H4 (cell line): Measurements from ENCODE around the gene CNFN. TPM values are rescaled to one million over a fixed set of nuclear protein-coding genes. Genes with fewer than 3 reads are reported as not detected.
"Not testable (repeated sequence)": the region's sequence is repeated elsewhere in the genome, so short reads cannot be mapped to it uniquely, and the experiment has no call there.

Experiments used
- DNase-seq: peaks from one replicate; pipeline ENCODE4 v3.0.0-alpha.2; 2015; ENCODE audit warnings: low spot score
- total RNA-seq: library from RNA; depleted of rRNA; stranded (reverse); fragments of >200 nt; shearing (Covaris generic); gene quantifications from 2 replicates; pipeline ENCODE4 v1.2.3, GENCODE V29; 2014; rRNA removed

Gene CNFN
- total RNA-seq, 1 experiment from 2014 or later, result 1.0 TPM

- DNase-seq, result no peak
Observed at GRCh38 chr19:42351079-42351735, 38.9 kb downstream of the CNFN start.

- DNase-seq, result no peak
Observed at GRCh38 chr19:42350417-42350816, 39.7 kb downstream of the CNFN start.

GRCh38 chr19:42349378-42350107, 40.6 kb downstream of the CNFN start:
- no peak for DNase-seq

GRCh38 chr19:42348211-42348610, 41.9 kb downstream of the CNFN start:
- no peak for DNase-seq

GRCh38 chr19:42345191-42345812, 44.8 kb downstream of the CNFN start:
- DNase-seq, result no peak

GRCh38 chr19:42344336-42344893, 45.7 kb downstream of the CNFN start:
- no peak for DNase-seq

GRCh38 chr19:42343344-42344110, 46.6 kb downstream of the CNFN start:
- DNase-seq, result no peak

GRCh38 chr19:42339922-42340321, 50.2 kb downstream of the CNFN start:
- DNase-seq, result not testable (repeated sequence)

- DNase-seq, result not testable (repeated sequence)
Observed at GRCh38 chr19:42339126-42339860, 50.8 kb downstream of the CNFN start.

Other genes with a start within 250 kb of the CNFN start
- gene DEDD2, start 172.6 kb downstream of the CNFN start, total RNA-seq, result 10.4 and 14.8 TPM in 2 replicates
- gene ZNF526, start 170.0 kb downstream of the CNFN start, total RNA-seq, result 4.1 and 5.5 TPM in 2 replicates
- gene GSK3A, start 147.7 kb downstream of the CNFN start, total RNA-seq, result 29.8 and 30.6 TPM in 2 replicates
- 27.1 and 31.1 TPM in 2 replicates for gene ERF, start 135.2 kb downstream of the CNFN start, total RNA-seq
- 10.8 and 12.1 TPM in 2 replicates for gene CIC, start 121.0 kb downstream of the CNFN start, total RNA-seq
- gene PRR19, start 88.2 kb downstream of the CNFN start, total RNA-seq, result 0.16 and 1.4 TPM in 2 replicates
- 78.5 and 112 TPM in 2 replicates for gene PAFAH1B3, start 87.7 kb downstream of the CNFN start, total RNA-seq
- gene TMEM145, start 77.0 kb downstream of the CNFN start, total RNA-seq, result 0.08 TPM in 1 of 2 replicates, not detected in the other
- 4.9 and 8.1 TPM in 2 replicates for gene MEGF8, start 64.7 kb downstream of the CNFN start, total RNA-seq
- 0.68 and 1.2 TPM in 2 replicates for gene LIPE, start 37.1 kb upstream of the CNFN start, total RNA-seq
- gene CXCL17, start 52.6 kb upstream of the CNFN start, total RNA-seq, result not detected in 2 replicates
- 0.35 TPM in 1 of 2 replicates, not detected in the other for gene CEACAM1, start 138.2 kb upstream of the CNFN start, total RNA-seq
- gene CEACAM8, start 204.6 kb upstream of the CNFN start, total RNA-seq, result not detected in 2 replicates